HT1080 (cell line): Measurements from ENCODE around the gene PELI3. TPM values are rescaled to one million over a fixed set of nuclear protein-coding genes. Genes with fewer than 3 reads are reported as not detected.
"Not testable (repeated sequence)": the region's sequence is repeated elsewhere in the genome, so short reads cannot be mapped to it uniquely, and the experiment has no call there.

Experiments
- DNase-seq: peaks from one replicate; pipeline ENCODE4 v3.0.0-alpha.2; 2015; ENCODE audit warnings: low read depth
- polyA plus RNA-seq, 2 experiments: library from polyadenylated mRNA; depleted of rRNA; stranded (reverse); fragments of >200 nt; gene quantifications; 2 replicates each; pipeline ENCODE4 v1.2.3, GENCODE V29; 2015
- total RNA-seq: library from RNA; depleted of rRNA; stranded (reverse); fragments of >200 nt; shearing (Covaris generic); gene quantifications from 2 replicates; pipeline ENCODE4 v1.2.3, GENCODE V29; 2014; rRNA removed

PELI3 gene, protein sequence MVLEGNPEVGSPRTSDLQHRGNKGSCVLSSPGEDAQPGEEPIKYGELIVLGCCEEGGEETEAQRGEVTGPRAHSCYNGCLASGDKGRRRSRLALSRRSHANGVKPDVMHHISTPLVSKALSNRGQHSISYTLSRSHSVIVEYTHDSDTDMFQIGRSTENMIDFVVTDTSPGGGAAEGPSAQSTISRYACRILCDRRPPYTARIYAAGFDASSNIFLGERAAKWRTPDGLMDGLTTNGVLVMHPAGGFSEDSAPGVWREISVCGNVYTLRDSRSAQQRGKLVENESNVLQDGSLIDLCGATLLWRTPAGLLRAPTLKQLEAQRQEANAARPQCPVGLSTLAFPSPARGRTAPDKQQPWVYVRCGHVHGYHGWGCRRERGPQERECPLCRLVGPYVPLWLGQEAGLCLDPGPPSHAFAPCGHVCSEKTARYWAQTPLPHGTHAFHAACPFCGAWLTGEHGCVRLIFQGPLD
- total RNA-seq, result 9.7 and 9.8 TPM in 2 replicates
- polyA plus RNA-seq (2015; cell fraction: cytosol; rRNA removed), result 5.6 and 6.0 TPM in 2 replicates
- 3.3 and 4.4 TPM in 2 replicates for polyA plus RNA-seq (2015; cell fraction: nucleus; rRNA removed)

DNA sequence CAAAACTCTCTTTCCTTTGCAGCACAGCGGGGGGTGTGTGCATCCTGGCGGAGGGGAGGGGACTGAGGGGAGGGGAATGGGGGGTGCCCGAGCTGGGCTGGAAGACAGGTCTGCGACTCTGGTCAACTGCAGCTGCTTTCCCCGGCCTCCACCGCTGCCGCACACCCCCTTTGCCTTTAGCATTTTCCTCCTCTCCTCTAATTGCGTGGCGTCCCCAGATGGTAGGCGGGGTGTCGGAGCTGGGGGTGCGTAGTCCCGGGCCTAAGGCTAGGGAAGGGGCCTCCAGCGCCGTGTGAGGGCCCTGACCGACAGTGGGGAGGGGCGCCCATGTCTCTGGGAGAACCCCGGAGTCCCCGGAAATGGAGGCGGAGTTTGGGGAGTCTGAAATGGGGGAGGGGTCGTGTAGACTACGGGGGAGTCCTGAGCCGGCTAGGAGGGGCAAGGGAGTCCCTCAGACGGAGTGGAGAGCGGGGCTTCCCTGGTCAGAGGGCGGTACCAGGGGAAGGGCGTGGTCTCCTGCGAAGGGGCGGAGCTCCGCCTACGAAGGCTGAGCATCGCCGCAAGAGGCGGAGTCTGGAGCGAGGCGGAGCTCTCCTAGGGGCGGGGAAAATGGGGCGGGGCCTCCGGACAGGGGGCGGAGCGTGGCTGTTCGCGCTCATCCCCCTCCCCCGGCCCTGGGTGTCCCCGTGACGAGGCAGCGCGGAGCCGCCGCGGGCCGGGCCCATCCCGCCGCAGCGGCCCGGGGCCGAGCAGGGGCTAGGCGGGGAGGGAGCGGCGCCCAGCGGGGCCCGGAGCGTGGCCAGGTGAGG is at the start of gene PELI3:
PELI3 (plus strand) TSS at position 681 of the 809 bp plus-strand sequence. CDS start 1,224 bp downstream, outside the sequence.
- peak; percentile 69 for DNase-seq

DNA sequence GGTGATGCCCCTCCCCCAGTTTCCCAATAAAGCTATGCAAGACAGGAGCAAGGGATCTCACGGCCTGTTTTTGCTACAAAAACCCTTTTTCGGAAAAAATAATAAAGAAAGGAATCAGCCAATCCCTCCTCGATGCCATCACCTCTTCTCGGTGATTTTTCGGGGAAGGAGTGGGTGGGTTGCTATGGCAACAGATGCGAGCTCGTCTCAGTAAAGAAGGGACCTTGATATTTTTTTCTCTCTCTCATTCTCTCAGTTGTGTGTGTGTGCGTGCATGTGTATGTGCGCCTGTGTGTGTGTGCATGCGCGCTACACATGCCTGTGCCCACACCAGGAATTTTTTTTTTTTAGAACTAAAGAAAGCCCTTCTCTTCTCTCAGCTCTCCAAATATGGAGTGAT is 49.7 kb upstream of the PELI3 start:
- DNase-seq, result no peak

DNA sequence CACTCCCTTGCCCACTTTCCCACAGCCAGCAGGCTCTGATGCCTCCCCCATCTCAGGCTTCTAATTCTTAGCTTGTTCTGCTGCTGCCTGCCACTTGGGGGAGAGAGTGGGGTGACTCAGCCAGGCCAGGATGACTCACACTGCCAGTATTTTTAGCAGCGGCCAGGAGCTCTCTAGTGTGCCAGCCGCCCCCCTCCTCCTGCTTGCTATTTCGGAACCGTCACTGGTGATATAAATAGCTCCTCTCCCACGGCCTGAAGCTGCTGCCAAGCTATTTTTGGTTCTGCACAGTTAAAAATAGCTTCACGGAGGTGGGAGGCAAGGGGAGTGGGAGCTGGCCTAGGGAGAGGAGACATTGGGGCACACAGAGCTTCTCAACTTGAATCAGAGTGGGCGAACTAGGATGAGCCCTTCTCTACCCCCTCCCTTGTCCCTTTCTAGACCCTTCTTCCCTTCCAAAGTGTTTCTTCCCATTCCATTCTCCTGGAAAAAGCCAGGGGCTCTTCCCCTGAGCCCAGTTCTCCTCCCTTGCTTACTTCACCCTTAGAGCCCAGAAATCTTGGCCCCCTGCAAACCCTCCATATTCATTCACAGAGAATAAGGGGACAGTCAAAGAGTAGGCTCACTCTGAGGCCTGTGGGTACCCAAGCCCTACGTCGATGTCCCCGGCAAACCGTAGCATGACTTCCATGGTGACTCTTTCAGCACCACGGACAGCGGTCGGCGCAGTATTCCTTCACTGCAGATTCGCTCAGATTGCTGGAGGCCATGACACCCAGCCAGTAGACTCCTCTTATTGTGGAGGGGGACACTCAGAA is 48.3 kb upstream of the PELI3 start:
- DNase-seq, result peak; percentile 88

DNA sequence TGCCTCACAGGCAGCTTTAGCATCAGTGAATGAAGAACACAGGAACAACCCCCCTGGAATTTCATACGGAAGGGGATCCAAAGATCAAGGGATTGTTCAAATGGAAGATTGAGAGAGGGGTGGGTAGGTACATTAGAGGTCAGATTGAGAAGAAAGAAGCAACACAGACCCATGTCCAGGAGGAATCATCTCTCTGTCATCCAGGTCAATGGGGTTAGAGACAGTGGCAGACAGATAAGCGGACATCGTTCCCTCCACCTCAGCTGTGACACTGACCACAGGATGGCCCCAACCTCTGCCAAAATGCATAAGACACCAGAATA is 47.8 kb upstream of the PELI3 start:
- DNase-seq, result no peak

DNA sequence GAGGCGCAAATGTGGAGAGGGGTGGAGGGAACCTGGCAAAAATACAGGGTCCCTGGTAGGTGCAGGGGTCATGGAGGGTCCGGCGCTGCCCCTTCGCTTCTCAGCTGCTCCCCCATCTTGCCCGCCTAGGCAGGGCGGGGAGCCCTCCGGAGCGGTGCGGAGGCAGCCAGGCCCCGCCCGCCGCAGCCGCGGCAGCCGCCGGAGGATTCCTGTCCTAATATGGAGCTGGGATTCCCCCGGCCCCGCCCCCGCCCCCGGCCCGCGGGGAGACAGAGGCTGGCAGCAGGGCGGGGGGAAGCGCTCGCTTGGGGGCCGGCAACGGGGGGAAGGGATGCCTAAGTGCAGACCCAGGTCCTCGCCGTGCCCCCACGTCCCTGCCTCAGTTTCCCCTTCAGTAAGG is 46.9 kb upstream of the PELI3 start:
- DNase-seq, result no peak

DNA sequence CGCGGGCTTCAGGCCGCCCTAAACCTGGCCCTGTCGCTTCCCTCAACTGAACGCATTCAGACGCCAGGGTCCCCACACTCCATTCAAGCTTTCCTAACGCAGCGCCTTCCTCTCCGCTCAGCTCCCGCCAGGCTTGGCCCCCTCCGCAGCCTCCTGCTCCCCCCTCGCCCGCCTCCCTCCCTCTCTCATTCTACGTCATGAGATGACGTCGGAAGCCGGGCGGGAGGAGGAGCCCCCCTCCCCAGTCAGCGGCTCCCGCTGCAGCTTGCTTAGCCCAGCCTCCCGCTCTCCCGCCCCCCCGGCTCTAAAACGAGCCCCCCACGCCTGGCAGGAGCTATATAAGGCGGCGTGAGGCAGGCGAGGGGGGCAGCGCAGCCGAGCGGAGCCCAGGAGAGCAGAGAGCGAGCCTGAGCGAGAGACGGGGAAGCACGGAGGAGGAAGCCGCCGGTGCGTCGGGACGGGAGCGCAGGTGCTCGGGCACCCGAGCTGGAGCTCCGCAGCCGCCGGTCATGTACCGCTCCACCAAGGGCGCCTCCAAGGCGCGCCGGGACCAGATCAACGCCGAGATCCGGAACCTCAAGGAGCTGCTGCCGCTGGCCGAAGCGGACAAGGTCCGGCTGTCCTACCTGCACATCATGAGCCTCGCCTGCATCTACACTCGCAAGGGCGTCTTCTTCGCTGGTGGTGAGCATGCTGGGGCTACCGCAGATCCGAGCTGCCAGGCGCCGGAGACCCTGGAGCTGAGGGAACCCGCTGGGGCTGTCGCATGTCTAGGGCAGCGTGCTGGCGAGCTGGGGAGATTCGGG is 45.8 kb upstream of the PELI3 start, which contains the start of gene NPAS4:
NPAS4 (plus strand) TSS at position 365 of the 806 bp plus-strand sequence; CDS start at position 510, 145 bp downstream.
- no peak for DNase-seq

DNA sequence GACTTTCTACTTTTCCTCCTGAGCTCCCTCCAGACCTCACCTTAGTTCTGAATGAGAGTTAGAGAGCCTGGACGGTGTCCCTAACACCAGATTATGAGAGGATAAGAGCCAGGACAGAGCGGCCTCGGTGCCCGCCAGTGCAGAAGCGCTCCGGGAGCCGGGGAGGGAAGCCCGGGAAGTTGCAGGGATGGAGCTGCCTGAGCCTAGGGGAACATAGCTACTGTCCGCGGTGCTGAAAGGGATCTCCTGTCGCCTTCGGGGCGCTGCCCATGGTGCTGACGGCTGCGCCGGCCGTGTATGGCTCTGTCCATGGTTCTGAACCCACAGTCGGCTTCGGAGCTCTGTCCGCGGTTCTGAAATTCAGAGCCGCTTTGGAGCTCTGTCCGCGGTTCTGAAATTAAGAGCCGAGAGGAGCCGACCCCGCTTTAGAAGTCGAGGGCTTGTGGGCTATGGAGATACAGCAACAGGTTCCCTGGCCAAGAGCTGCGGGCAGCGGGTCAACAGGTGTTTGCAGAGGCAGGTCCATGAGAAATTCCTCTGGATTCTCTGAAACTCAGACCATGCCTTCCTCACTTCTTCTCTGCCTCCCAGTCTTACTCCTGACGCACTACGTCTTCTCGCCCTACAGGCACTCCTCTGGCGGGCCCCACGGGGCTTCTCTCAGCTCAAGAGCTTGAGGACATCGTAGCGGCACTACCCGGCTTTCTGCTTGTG is 45.1 kb upstream of the PELI3 start:
- DNase-seq, result peak; percentile 70

DNA sequence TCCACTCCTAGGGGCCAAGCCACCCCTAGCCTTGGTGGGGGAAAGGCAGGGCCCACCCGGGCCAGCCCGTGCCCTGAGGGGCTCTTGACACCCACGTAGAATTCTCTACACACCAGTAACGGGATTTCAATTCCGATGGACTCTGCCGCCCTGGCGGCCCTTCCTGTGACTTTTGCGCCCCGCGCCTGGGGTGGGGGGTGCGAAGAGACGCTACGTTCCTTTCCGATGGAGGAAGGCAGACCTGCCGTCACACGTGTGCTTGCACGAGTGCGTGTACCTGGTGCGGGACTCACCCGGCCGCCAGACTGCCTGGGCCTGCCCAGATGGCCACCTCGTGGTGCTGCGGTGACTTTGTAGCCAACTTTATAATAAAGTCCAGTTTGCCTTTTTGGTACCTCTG is 40.4 kb upstream of the PELI3 start:
- no peak for DNase-seq

DNA sequence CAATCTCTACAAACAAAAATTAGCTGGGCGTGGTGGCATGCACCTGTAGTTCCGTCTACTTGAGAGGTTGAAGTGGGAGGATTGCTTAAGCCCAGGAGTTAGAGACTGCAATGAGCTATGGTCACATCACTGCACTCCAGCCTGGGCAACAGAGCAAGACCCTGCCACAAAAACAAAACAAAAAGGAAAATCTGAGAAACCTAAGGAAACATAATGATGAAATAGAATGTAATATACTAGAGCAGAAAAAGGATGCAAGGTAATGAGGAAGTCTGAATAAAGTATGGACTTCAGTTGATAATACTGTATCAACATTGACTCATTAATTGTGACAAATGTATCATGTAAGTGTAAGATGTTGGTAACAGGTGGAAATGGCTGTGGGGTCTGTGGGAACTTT is 37.8 kb upstream of the PELI3 start:
- no peak for DNase-seq

DNA sequence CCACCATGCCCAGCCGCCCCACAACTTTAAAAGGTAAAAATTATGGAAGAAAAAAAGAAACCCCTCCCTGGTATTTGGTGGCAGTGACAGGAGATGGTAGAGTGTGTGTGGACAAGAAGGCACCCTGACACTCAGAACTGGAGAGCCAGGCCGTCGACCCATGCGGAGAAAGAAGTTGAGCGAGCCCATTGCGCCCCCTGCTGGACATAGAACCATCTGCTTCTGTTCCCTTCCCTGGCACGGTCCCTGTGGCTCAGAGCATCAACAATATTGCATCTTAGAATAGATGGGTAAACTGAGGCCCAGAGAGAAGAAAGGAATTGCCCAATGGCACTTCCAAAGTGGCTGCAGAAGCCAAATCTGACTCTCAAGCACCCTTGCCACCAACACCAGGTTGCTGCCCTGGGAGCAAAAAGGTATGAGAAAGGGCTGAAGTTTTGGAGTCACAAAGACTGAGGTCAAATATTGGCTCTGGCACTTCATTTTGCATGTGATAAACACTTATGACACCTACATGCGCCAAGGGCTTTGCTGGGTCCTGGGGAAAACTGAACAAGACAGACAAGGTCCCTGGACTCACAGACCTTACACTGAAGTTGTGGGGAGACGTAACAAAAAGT is 36.6 kb upstream of the PELI3 start:
- peak; percentile 41 for DNase-seq

DNA sequence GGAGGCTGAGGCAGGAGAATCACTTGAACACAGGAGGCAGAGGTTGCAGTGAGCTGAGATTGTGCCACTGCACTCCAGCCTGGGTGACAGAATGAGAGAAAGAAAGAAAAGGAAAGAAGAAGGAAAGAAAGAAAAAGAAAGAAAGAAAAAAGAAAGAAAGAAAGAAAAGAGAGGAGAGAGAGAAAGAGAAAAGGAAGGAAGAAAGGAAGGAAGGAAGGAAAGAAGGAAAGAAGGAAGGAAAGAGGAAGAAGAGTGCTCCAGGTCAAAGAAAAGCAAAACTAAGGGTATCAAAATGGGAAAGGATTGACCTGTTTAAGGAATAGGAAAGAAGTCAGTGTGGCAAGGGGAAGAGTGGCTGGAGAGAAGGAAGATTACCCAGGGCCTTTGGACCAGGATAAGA is 35.4 kb upstream of the PELI3 start:
- DNase-seq, result not testable (repeated sequence)

DNA sequence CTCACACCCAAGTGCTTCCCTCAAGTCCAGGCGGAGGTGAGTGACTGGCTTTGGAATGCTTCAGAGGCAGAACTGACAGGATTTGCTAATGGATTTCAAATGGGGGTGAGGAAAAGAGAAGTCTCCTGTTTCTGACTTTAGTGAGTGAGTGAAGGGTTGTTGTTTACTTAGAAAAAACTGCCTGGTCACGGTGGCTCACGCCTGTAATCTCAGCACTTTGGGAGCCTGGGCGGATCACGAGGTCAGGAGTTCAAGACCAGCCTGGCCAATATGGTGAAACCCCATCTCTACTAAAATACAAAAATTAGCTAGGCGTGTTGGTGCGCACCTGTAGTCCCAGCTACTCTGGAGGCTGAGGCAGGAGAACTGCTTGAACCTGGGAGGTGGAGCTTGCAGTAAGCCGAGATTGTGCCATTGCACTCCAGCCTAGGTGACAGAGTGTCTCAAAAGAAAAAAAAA is 34.8 kb upstream of the PELI3 start:
- not testable (repeated sequence) for DNase-seq

DNA sequence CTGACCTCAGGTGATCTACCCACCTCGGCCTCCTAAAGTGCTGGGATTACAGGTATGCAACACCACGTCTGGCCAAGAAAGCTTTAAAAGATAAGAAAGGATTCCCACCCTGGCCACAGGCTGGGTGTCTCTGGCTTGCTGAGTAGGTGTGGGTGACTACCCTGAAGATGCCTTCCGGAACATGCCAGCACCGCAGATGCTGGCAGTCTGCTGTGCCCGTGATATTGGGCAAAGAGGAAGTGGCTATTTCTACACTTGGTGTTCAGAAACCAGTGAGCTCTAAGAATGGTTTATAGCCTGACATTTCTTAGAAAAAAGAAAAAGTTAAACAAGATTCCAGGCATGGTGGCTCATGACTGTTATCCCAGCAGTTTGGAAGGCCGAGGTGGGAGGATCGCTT is 34.1 kb upstream of the PELI3 start:
- DNase-seq, result no peak

DNA sequence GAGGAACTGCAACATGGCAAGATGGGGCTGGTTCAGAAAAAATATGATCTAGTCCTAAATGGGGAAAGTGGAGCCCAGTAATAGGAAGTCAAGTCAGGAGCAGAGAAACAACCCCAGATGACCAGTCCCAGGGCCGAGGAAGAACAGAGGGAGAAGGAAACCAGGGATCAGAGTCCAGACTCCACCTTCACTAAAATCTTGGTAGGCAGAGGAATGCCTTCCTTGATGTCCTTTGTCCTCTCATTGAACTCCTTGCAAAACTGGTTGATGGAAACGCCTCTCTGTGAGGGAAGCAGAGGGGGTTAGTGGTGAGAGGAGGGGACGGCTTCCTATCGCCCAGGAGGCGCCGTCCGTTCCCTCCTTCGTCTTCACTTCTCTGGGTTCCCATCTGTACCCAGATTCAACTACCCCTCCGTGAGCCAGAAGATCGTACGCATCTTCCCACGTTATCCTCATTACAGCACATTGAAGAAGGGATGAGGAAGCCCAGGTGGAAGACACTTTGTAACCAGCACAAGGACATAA is 28.7 kb upstream of the PELI3 start:
- DNase-seq, result no peak

DNA sequence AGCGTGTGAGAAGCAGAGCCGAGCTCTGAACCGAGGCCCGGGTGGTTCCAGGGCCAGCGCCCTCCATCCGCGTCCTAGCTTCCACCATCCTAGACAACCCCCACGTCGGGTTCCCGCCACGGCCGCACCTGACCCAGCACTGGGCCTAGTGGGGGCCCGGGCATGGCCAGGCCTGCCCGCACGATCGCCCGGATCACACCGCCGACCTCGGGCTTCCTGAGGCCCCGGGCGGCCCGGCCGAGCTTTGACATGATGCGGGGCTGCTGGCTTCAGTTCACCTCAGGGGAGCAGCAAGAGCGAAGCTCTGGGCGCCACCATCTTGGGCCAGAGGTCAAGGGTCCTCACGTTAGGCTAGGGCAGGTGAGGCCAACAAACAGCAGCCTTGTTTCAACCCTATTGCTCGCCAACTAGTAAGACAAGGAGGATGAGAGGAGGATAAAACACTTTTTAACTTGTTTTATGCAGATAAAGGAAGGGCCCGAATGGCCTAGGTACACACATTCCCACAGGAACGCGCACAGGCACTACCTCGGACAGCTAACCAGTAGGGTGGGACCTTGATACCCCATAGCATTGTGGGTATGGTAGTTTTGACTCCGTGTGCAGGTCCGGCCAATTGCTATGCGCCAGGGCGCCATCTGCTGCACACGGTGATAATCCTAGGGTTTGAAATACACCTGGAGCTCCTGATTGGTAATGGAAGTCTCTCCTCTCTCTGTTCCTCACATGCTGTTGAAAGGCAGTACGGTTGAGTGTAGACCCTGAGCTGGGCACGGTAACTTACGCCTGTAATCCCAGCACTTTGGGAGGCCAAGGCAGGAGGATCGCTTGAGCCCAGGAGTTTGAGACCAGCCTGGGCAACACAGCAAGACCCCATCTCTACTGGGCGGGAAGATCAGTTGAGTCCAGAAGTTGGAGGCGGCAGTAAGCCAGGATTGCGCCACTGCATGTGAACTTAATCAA is 27.9 kb upstream of the PELI3 start, which contains the start of gene MRPL11:
MRPL11 (minus strand) TSS at position 345 of the 963 bp plus-strand sequence; CDS start at position 251, 94 bp downstream.
- DNase-seq, result peak; percentile 89

DNA sequence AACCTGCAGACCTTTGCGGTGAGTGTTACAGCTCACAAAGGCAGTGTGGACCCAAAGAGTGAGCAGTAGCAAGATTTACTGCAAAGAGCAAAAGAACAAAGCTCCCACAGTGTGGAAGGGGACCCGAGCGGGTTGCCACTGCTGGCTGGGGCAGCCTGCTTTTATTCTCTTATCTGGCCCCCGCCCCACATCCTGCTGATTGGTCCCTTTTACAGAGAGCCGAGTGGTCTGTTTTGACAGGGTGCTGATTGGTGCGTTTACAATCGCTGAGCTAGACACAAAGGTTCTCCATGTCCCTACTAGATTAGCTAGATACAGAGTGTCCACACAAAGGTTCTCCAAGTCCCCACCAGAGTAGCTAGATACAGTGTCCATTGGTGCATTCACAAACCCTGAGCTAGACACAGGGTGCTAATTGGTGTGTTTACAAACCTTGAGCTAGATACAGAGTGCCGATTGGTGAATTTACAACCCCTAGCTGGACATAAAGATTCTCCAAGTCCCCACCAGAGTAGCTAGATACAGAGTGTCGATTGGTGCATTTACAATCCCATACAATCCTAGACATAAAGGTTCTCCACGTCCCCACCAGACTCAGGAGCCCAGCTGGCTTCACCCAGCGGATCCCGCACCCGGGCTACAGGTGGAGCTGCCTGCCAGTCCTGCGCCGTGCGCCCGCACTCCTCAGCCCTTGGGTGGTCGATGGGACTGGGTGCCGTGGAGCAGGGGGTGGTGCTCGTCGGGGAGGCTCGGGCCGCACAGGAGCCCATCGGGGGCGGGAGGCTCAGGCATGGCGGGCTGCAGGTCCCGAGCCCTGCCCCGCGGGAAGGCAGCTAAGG is 26.4 kb upstream of the PELI3 start:
- DNase-seq, result not testable (repeated sequence)

DNA sequence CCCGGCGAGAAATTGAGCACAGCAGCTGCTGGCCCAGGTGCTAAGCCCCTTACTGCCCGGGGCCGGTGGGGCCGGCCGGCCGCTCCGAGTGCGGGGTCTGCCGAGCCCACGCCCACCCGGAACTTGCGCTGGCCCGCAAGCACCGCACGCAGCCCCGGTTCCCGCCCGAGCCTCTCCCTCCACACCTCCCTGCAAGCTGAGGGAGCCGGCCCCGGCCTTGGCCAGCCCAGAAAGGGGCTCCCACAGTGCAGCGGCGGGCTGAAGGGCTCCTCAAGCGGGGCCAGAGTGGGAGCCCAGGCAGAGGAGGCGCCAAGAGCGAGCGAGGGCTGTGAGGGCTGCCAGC is 25.8 kb upstream of the PELI3 start:
- DNase-seq, result not testable (repeated sequence)
